Endothelial cell of umbilical vein (primary cell): Measurements from ENCODE around the gene TAF8. TPM values are rescaled to one million over a fixed set of nuclear protein-coding genes. Genes with fewer than 3 reads are reported as not detected.
"Not testable (repeated sequence)": the region's sequence is repeated elsewhere in the genome, so short reads cannot be mapped to it uniquely, and the experiment has no call there.

Experiments
- BruUV-seq: library from RNA; stranded (reverse); fragments of 400-500 nt; replicated peaks from 2 replicates; lab custom pipeline; 2021; lab: Mats Ljungman, UMichigan
- CTCF ChIA-PET: fragments of 300-600, 350-600 bp; sonication (Branson Sonifier 250); formaldehyde crosslinking; loops from one replicate; lab custom pipeline; 2021; ENCODE audit warnings: antibody characterized with exemption, inconsistent platforms; lab: Charles Lee
- POLR2A ChIA-PET: fragments of 300-600, 350-600 bp; sonication (Branson Sonifier 250); formaldehyde crosslinking; loops from one replicate; lab custom pipeline; 2021; ENCODE audit warnings: antibody characterized with exemption, inconsistent platforms; lab: Charles Lee
- DNase-seq: peaks from one replicate; pipeline ENCODE4 v3.0.0-alpha.2; 2011; ENCODE audit warnings: low read depth, low spot score
- FAIRE-seq: peaks from 2 replicates; lab custom pipeline; 2011; peaks lifted over from hg19 to GRCh38; lab: Jason Lieb, UNC
- H2AFZ ChIP-seq: 2 replicates; pipeline ENCODE4 v1.6.0; 2012; ENCODE audit warnings: low read depth, low read length, control low read depth, inconsistent platforms
- H3K27ac ChIP-seq: 2 replicates; pipeline ENCODE4 v1.5.1; 2011; ENCODE audit warnings: low read depth, mild to moderate bottlenecking, control low read depth, low read length, moderate library complexity; ENCODE audit not compliant: insufficient read depth
- H3K27me3 ChIP-seq, 2 experiments: 2 replicates each; pipeline versions ENCODE4 v1.6.0 to v1.6.1; 2011; ENCODE audit warnings: low read length in 2 of 2, mixed read lengths in 1 of 2; ENCODE audit not compliant: control insufficient read depth in 2 of 2, insufficient read depth in 2 of 2
- H3K36me3 ChIP-seq, 2 experiments: 2 replicates in 1 of 2; 3 replicates in 1 of 2; pipeline ENCODE4 v1.5.1; 2011; ENCODE audit warnings: low read length in 2 of 2, mild to moderate bottlenecking in 1 of 2, moderate library complexity in 1 of 2; ENCODE audit not compliant: control insufficient read depth in 2 of 2, insufficient read depth in 2 of 2; ENCODE audit errors: extremely low read depth in 1 of 2
- H3K4me1 ChIP-seq: 3 replicates; pipeline ENCODE4 v1.5.1; 2011; ENCODE audit warnings: mild to moderate bottlenecking, low read length; ENCODE audit not compliant: control insufficient read depth, insufficient read depth; ENCODE audit errors: extremely low read depth
- H3K4me2 ChIP-seq: 2 replicates; pipeline ENCODE4 v1.6.1; 2011; ENCODE audit warnings: low read length, control low read depth, mixed read lengths; ENCODE audit not compliant: insufficient read depth
- H3K4me3 ChIP-seq, 3 experiments: fragments of 200-600 bp in 1 of 3; sonication (generic), shearing (Covaris generic) in 1 of 3; replicated peaks in 1 of 3; 2 replicates each; pipeline ENCODE4 v1.5.1; 2011 to 2016; ENCODE audit warnings: control low read depth in 3 of 3, low read length in 3 of 3, mild to moderate bottlenecking in 2 of 3, inconsistent platforms in 1 of 3, low read depth in 1 of 3, moderate library complexity in 1 of 3; ENCODE audit not compliant: insufficient read depth in 1 of 3
- H3K79me2 ChIP-seq: 2 replicates; pipeline ENCODE4 v1.6.0; 2012; ENCODE audit warnings: low read length, inconsistent platforms; ENCODE audit not compliant: control insufficient read depth, insufficient read depth
- H3K9ac ChIP-seq: replicated peaks from 2 replicates; pipeline ENCODE3; 2011; ENCODE audit warnings: low read length, control low read depth; ENCODE audit not compliant: insufficient read depth; ENCODE audit errors: extremely low read depth
- H3K9me1 ChIP-seq: replicated peaks from 3 replicates; pipeline ENCODE4 v1.6.0; 2011; ENCODE audit warnings: mild to moderate bottlenecking, low read length; ENCODE audit not compliant: control insufficient read depth, insufficient read depth; ENCODE audit errors: extremely low read depth
- H3K9me3 ChIP-seq: replicated peaks from 2 replicates; pipeline ENCODE4 v1.5.1; 2012; ENCODE audit warnings: low read length, inconsistent platforms; ENCODE audit not compliant: control insufficient read depth, insufficient read depth
- H4K20me1 ChIP-seq: replicated peaks from 2 replicates; pipeline ENCODE3; 2011; ENCODE audit warnings: mild to moderate bottlenecking, low read length; ENCODE audit not compliant: control insufficient read depth, insufficient read depth; ENCODE audit errors: extremely low read depth
- EZH2 ChIP-seq: IDR thresholded peaks from 2 replicates; pipeline ENCODE4 v1.6.1; 2012; ENCODE audit warnings: borderline replicate concordance, low read depth, mild to moderate bottlenecking, moderate library complexity, low read length, inconsistent platforms; ENCODE audit not compliant: severe bottlenecking
- FOS ChIP-seq: IDR thresholded peaks from 2 replicates; pipeline ENCODE4 v1.6.1; 2011; ENCODE audit warnings: mild to moderate bottlenecking, low read length, moderate library complexity, borderline replicate concordance; ENCODE audit not compliant: insufficient read depth
- GATA2 ChIP-seq: IDR thresholded peaks from 2 replicates; pipeline ENCODE4 v1.7.0; 2011; ENCODE audit warnings: low read depth, mild to moderate bottlenecking, moderate library complexity, mixed read lengths, low read length; ENCODE audit not compliant: insufficient read length, insufficient read depth
- JUN ChIP-seq: IDR thresholded peaks from 2 replicates; pipeline ENCODE4 v1.6.1; 2011; ENCODE audit warnings: borderline replicate concordance, low read depth; ENCODE audit not compliant: insufficient read length, insufficient read depth
- MYC ChIP-seq: IDR thresholded peaks from one replicate; pipeline ENCODE4 v1.6.1; 2011; ENCODE audit warnings: mild to moderate bottlenecking, low read depth, low read length
- POLR2A ChIP-seq: IDR thresholded peaks from 2 replicates; pipeline ENCODE4 v1.6.1; 2012; ENCODE audit warnings: low read depth, mild to moderate bottlenecking, control low read depth, low read length
- POLR2AphosphoS5 ChIP-seq: IDR thresholded peaks from 2 replicates; pipeline ENCODE4 v1.6.1; 2012; ENCODE audit warnings: low read depth, mild to moderate bottlenecking, control low read depth, low read length, moderate library complexity; ENCODE audit not compliant: insufficient read depth
- dilution Hi-C: fragments of 300-500 bp; cut with MboI; formaldehyde crosslinking; loops from one replicate; pipeline ENCODE4 v1.15.0; 2019; ENCODE audit warnings: low sequenced_read_pairs; ENCODE audit not compliant: extremely low pct_ligation_motif_present
- intact Hi-C: fragments of 100-400 bp; cut with micrococcal nuclease; formaldehyde crosslinking; loops from one replicate; pipeline ENCODE4 v1.10.0; 2022
- polyA plus RNA-seq, 4 experiments: library from polyadenylated mRNA; depleted of rRNA in 3 of 4; stranded (reverse) in 3 of 4; unstranded in 1 of 4; fragments of >200 nt; gene quantifications; 2 replicates each; pipeline versions ENCODE4 v1.2.1 to v1.2.3, GENCODE V29; 2011 to 2012; ENCODE audit warnings: missing spikeins in 1 of 4
- total RNA-seq: library from RNA; stranded (reverse); gene quantifications from 2 replicates; pipeline ENCODE4 v1.2.3, GENCODE V29; 2021
- TF ChIP-seq, protein P1 (sequence below): IDR thresholded peaks from 2 replicates; pipeline ENCODE4 v1.6.1; 2011; ENCODE audit not compliant: insufficient read depth, insufficient read length
- TF ChIP-seq, protein P2 (sequence below), 2 donors: IDR thresholded peaks; 1 replicate in 1 of 2; 2 replicates in 1 of 2; pipeline ENCODE4 v1.5.1; 2011; ENCODE audit warnings: low read length in 2 of 2, mild to moderate bottlenecking in 2 of 2, moderate library complexity in 2 of 2, control low read depth in 1 of 2, inconsistent platforms in 1 of 2, low read depth in 1 of 2; ENCODE audit not compliant: insufficient read depth in 1 of 2; ENCODE audit errors: extremely low read depth in 1 of 2

The TAF8 gene
- total and polyA plus RNA-seq, 2 donors (not counting 3 experiments of a cell fraction or from before 2014, with no cell fraction given): 32.9 to 45.4 TPM

DNA sequence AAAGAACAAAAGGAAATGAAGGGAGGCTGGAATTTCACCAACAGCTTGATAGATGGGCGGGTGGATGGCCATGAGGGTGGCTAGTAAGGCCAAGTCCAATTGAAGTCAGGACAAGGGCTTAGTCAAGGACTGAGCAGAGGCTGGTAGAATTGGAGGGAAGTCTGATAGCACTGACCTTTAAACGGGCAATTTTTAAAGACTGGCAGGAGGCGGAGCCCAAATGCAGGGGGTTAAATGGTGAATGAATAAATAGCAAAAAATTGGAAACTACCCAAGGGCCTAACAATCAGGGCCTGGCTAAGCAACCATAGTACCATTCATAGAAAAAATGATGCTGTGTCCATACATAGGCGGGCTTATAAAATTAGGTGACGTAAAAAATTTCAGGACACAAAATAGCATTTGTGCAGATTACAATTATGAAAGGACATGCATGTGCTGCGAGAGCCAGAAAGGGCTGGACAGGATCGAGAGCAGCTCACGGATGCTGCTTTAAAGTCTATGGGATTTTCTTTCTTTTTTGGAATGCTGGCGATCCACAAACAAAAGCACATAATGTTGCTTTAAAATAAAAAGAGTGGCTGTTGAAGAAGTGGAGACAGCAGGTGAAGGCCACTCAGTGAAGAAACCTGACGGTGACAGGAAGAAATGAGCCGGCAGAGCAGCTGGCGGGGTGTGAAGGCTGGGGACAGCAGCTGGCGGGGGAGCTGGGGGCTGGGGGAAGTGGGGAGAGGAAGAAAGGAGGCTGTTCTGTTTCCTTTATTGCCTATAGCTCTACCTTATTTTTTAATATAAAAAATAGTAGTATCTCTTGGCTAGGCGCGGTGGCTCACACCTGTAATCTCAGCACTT is 42.8 kb upstream of the TAF8 start:
- ChIA-PET POLR2A (no interaction called here), CTCF (interaction anchor here (1.0 to 1.2 kb wide), 2 partner anchors 9 to 21 kb away, joined by 3 to 5 read pairs; no protein-coding TSS in a partner anchor)
- no peak overlapping the region for H3K27ac ChIP-seq
- FAIRE-seq (no peak), DNase-seq (no peak)
- no peaks in the 10 kb centered on the region for H3K9me1 ChIP-seq
- H3K9me3 ChIP-seq: no peaks in the 10 kb centered on the region
- no peaks in the 10 kb centered on the region for H3K27me3 ChIP-seq
- BruUV-seq: no TSS peak
- no peaks in the 10 kb centered on the region for H4K20me1 ChIP-seq
- intact Hi-C loops: loop anchor here (5.0 kb wide), 1 partner anchor 1085 kb away; no protein-coding TSS in a partner anchor
- H3K36me3 ChIP-seq: no peaks in the 10 kb centered on the region
- H3K9ac ChIP-seq: no peak overlapping the region
- H3K4me2 ChIP-seq: no peak overlapping the region
- H3K4me3 ChIP-seq: no peak overlapping the region
- peaks cover 5% of the 10 kb centered on the region for H3K4me1 ChIP-seq
- no peak overlapping the region for H2AFZ ChIP-seq
- TF ChIP-seq MYC (no peak), POLR2AphosphoS5 (no peak), JUN (no peak), FOS (no peak), POLR2A (no peak), GATA2 (no peak), EZH2 (no peak)
- TF ChIP-seq, protein P1, sequence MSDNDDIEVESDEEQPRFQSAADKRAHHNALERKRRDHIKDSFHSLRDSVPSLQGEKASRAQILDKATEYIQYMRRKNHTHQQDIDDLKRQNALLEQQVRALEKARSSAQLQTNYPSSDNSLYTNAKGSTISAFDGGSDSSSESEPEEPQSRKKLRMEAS: no peak
- TF ChIP-seq, protein P2, sequence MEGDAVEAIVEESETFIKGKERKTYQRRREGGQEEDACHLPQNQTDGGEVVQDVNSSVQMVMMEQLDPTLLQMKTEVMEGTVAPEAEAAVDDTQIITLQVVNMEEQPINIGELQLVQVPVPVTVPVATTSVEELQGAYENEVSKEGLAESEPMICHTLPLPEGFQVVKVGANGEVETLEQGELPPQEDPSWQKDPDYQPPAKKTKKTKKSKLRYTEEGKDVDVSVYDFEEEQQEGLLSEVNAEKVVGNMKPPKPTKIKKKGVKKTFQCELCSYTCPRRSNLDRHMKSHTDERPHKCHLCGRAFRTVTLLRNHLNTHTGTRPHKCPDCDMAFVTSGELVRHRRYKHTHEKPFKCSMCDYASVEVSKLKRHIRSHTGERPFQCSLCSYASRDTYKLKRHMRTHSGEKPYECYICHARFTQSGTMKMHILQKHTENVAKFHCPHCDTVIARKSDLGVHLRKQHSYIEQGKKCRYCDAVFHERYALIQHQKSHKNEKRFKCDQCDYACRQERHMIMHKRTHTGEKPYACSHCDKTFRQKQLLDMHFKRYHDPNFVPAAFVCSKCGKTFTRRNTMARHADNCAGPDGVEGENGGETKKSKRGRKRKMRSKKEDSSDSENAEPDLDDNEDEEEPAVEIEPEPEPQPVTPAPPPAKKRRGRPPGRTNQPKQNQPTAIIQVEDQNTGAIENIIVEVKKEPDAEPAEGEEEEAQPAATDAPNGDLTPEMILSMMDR (IDR thresholded peaks at IDR 0.05; ENCODE audit: extremely low read depth in 1 of 2, insufficient read depth in 1 of 2, low read depth in 1 of 2, low read length in 2 of 2): no peak
- no peaks in the 10 kb centered on the region for H3K79me2 ChIP-seq
- dilution Hi-C loops: no loop called here

DNA sequence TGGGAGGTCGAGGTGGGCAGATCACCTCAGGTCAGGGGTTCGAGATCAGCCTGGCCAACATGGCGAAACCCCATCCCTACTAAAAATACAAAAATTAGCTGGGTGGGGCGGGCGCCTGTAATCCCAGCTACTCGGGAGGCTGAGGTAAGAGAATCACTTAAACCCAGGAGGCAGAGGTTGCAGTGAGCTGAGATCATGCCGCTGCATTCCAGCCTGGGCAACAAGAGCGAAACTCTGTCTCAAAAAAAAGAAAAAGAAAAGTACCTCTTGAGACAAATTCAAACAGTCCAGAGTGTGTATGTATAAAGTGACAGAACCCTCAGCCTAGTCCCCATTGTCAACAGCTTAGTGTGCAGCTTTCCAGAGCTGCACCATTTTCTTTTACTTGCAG is 42.2 kb upstream of the TAF8 start:
- DNase-seq, H3K9me1 ChIP-seq, H2AFZ ChIP-seq, H3K4me1 ChIP-seq, H3K27me3 ChIP-seq, H3K9me3 ChIP-seq, H3K79me2 ChIP-seq, H3K4me3 ChIP-seq, H3K9ac ChIP-seq, H3K27ac ChIP-seq, dilution Hi-C loops, H3K36me3 ChIP-seq, POLR2A ChIA-PET, H4K20me1 ChIP-seq, CTCF ChIA-PET, FAIRE-seq, H3K4me2 ChIP-seq, BruUV-seq: not testable (repeated sequence)
- intact Hi-C loops: loop anchor here (5.0 kb wide), 1 partner anchor 1084 kb away; no protein-coding TSS in a partner anchor
